ENCODE results near the gene CDC34. TPM values are rescaled to one million over a fixed set of nuclear protein-coding genes. Genes with fewer than 3 reads are reported as not detected.
A peak's percentile ranks its signal among the peaks of the same experiment; 100 is the strongest.

CDC34 gene
- total and polyA plus RNA-seq, 9 of the 15 experiments (the other 6 are each of a cell fraction or from before 2014, with no cell fraction given), result 0.80 to 203 (median 65.5) TPM

GRCh38 chr19:575527-576506 is 44.3 kb downstream of the CDC34 start (continued):
- no peak for TF ChIP-seq ZNF586 (CRISPR knock-in tag; conservative IDR thresholded peaks at IDR 0.05)
- TF ChIP-seq TGIF2 (CRISPR knock-in tag; IDR thresholded peaks at IDR 0.05), result no peak
- no peak for TF ChIP-seq DPF2 (IDR thresholded peaks at IDR 0.05)
- no peak for TF ChIP-seq CREB3 (tag; conservative IDR thresholded peaks at IDR 0.05; ENCODE audit: low read depth)
- TF ChIP-seq ZNF311 (CRISPR knock-in tag; IDR thresholded peaks at IDR 0.05), result no peak
- no peak for TF ChIP-seq CHAMP1 (IDR thresholded peaks at IDR 0.05)
- no peak for TF ChIP-seq RFX7 (CRISPR knock-in tag; IDR thresholded peaks at IDR 0.05)
- no peak for TF ChIP-seq SETDB1 (IDR thresholded peaks at IDR 0.05; ENCODE audit: low read length)
- no peak for TF ChIP-seq ARHGAP35 (IDR thresholded peaks at IDR 0.05; ENCODE audit: partially characterized antibody)
- peak; percentile 52 for TF ChIP-seq VEZF1 (CRISPR knock-in tag; IDR thresholded peaks at IDR 0.05)
- no peak for TF ChIP-seq TCF7 (IDR thresholded peaks at IDR 0.05; ENCODE audit: borderline replicate concordance)
- no peak for TF ChIP-seq RUNX1 (IDR thresholded peaks at IDR 0.05; ENCODE audit: low read depth)
- TF ChIP-seq YBX1 (IDR thresholded peaks at IDR 0.05), result no peak
- no peak for TF ChIP-seq TEAD4 (IDR thresholded peaks at IDR 0.05; ENCODE audit: low read length)
- no peak for TF ChIP-seq TEAD4 (CRISPR knock-in tag; IDR thresholded peaks at IDR 0.05; ENCODE audit: borderline replicate concordance)
- TF ChIP-seq ZNF740 (CRISPR knock-in tag; IDR thresholded peaks at IDR 0.05), result peak; percentile 49; the same call in 1 of the 2 replicates
- TF ChIP-seq ZNF740 (tag; IDR thresholded peaks at IDR 0.05), result no peak
- TF ChIP-seq GATA2 (CRISPR knock-in tag; IDR thresholded peaks at IDR 0.05), result no peak
- TF ChIP-seq MNT (conservative IDR thresholded peaks at IDR 0.05), result peak; percentile 32 to 46
- no peak for TF ChIP-seq HMGN3 (IDR thresholded peaks at IDR 0.05; ENCODE audit: borderline replicate concordance, extremely low read depth, insufficient read length, low read depth, low read length)

Measured in K562 (cell line).